C4-2B (cell line): ENCODE data around the gene NCKAP5.

ENCODE experiments used
- ZFX ChIP-seq: fragments of 450-650 bp; IDR thresholded peaks from 2 replicates; pipeline ENCODE4 v1.6.1; 2017
- TF ChIP-seq, protein P1 (sequence below): fragments of 450-650 bp; conservative IDR thresholded peaks from 2 replicates; pipeline ENCODE4 v1.5.1; 2017; ENCODE audit warnings: mild to moderate bottlenecking

DNA sequence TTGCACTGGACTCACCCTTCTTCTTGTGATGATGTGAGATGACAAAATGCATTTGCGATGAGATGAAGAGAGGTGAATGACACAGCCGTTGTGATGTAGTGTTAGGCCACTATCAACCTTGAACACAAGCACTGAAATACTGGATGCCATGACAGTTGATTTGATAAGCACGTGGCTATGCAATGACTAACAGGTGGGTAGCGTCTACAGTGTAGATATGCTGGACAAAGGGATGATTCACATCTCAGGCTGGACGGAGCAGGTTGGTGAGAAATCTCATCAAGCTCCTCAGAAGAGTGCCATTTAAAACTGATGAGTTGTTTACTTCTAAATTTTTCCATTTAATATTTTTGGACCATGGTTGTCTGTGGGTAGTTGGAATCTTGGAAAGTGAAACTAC lies 522.5 kb downstream of the NCKAP5 start:
- TF ChIP-seq, protein P1, sequence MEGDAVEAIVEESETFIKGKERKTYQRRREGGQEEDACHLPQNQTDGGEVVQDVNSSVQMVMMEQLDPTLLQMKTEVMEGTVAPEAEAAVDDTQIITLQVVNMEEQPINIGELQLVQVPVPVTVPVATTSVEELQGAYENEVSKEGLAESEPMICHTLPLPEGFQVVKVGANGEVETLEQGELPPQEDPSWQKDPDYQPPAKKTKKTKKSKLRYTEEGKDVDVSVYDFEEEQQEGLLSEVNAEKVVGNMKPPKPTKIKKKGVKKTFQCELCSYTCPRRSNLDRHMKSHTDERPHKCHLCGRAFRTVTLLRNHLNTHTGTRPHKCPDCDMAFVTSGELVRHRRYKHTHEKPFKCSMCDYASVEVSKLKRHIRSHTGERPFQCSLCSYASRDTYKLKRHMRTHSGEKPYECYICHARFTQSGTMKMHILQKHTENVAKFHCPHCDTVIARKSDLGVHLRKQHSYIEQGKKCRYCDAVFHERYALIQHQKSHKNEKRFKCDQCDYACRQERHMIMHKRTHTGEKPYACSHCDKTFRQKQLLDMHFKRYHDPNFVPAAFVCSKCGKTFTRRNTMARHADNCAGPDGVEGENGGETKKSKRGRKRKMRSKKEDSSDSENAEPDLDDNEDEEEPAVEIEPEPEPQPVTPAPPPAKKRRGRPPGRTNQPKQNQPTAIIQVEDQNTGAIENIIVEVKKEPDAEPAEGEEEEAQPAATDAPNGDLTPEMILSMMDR, result no peak
- no peak for TF ChIP-seq ZFX
